Memory B cell (primary cell): ENCODE results near the gene CFAP221.

ENCODE experiments used
- ATAC-seq: fragments of 150-1000 bp; cut with Tn5 transposase; 2 replicates; pipeline ENCODE4 v1.10.0; 2021; ENCODE audit warnings: low read depth, mild to moderate bottlenecking, moderate library complexity
- DNase-seq, 2 donors: peaks; one replicate each; pipeline ENCODE4 v3.0.0; 2022; ENCODE audit warnings: low spot score in 2 of 2
- H3K27ac Mint-ChIP-seq: one replicate; pipeline ENCODE4 v1.8.0; 2022; ENCODE audit warnings: mild to moderate bottlenecking, moderate library complexity, mixed read lengths
- H3K27me3 Mint-ChIP-seq: one replicate; pipeline ENCODE4 v1.8.0; 2022; ENCODE audit warnings: mixed read lengths
- H3K36me3 Mint-ChIP-seq: one replicate; pipeline ENCODE4 v1.8.0; 2022; ENCODE audit warnings: mild to moderate bottlenecking, mixed read lengths
- H3K4me1 Mint-ChIP-seq: one replicate; pipeline ENCODE4 v1.8.0; 2022; ENCODE audit warnings: mixed read lengths
- H3K4me3 Mint-ChIP-seq: one replicate; pipeline ENCODE4 v1.8.0; 2022; ENCODE audit warnings: mild to moderate bottlenecking, moderate library complexity, mixed read lengths
- H3K9me3 Mint-ChIP-seq: one replicate; pipeline ENCODE4 v1.8.0; 2022; ENCODE audit warnings: mixed read lengths

The CFAP221 gene

GRCh38 chr2:119544075-119544938 is at the start of gene CFAP221:
Gene CFAP221 (plus strand): TSS chr2:119544449. CDS start chr2:119546132, 1,683 bp downstream.
- Mint-ChIP-seq H3K9me3 (peaks cover 3% of the 10 kb centered on the region), H3K4me3 (peak within 1 kb of the TSS; percentile 52), H3K27me3 (peaks cover 32% of the 10 kb centered on the region)

GRCh38 chr2:119495948-119496347 is 48.3 kb upstream of the CFAP221 start:
- Mint-ChIP-seq H3K4me3 (no peak overlapping the region), H3K4me1 (no peaks in the 10 kb centered on the region), H3K27ac (no peak overlapping the region), H3K9me3 (peaks cover 18% of the 10 kb centered on the region), H3K27me3 (peaks cover 19% of the 10 kb centered on the region), H3K36me3 (peaks cover 1% of the 10 kb centered on the region)
- ATAC-seq (no peak), DNase-seq (no peak)

More at GRCh38 chr2:119544075-119544938, at the start of gene CFAP221:
- peak; percentile 63 for ATAC-seq
- peaks cover 6% of the 10 kb centered on the region for H3K4me1 Mint-ChIP-seq
- DNase-seq = peak; percentile 4 to 20
- no peak within 1 kb of the TSS for H3K27ac Mint-ChIP-seq
- no peaks in the 10 kb centered on the region for H3K36me3 Mint-ChIP-seq

GRCh38 chr2:119496682-119497081 is 47.6 kb upstream of the CFAP221 start:
- Mint-ChIP-seq H3K27me3 (peaks cover 20% of the 10 kb centered on the region), H3K36me3 (peaks cover 1% of the 10 kb centered on the region), H3K9me3 (peaks cover 23% of the 10 kb centered on the region), H3K27ac (no peak overlapping the region), H3K4me3 (no peak overlapping the region), H3K4me1 (no peaks in the 10 kb centered on the region)
- ATAC-seq = no peak
- DNase-seq = no peak

GRCh38 chr2:119508756-119509155 is 35.5 kb upstream of the CFAP221 start:
- Mint-ChIP-seq H3K36me3 (no peaks in the 10 kb centered on the region), H3K4me3 (no peak overlapping the region), H3K27me3 (peaks cover 8% of the 10 kb centered on the region), H3K4me1 (no peaks in the 10 kb centered on the region), H3K27ac (no peak overlapping the region), H3K9me3 (peaks cover 2% of the 10 kb centered on the region)
- ATAC-seq (no peak), DNase-seq (no peak)

- peaks cover 2% of the 10 kb centered on the region for H3K9me3 Mint-ChIP-seq
- H3K27ac Mint-ChIP-seq = no peak overlapping the region
- H3K4me3 Mint-ChIP-seq = no peak overlapping the region
- H3K4me1 Mint-ChIP-seq = no peaks in the 10 kb centered on the region
- H3K27me3 Mint-ChIP-seq = peaks cover 16% of the 10 kb centered on the region
- no peak for DNase-seq
- no peaks in the 10 kb centered on the region for H3K36me3 Mint-ChIP-seq
- ATAC-seq = no peak
Observed at GRCh38 chr2:119511989-119512388, 32.3 kb upstream of the CFAP221 start.

GRCh38 chr2:119512946-119513345 is 31.3 kb upstream of the CFAP221 start:
- no peak overlapping the region for H3K27ac Mint-ChIP-seq
- DNase-seq (no peak), ATAC-seq (no peak)
- H3K4me3 Mint-ChIP-seq = no peak overlapping the region
- H3K9me3 Mint-ChIP-seq = no peaks in the 10 kb centered on the region
- H3K27me3 Mint-ChIP-seq = peaks cover 18% of the 10 kb centered on the region
- no peaks in the 10 kb centered on the region for H3K4me1 Mint-ChIP-seq
- no peaks in the 10 kb centered on the region for H3K36me3 Mint-ChIP-seq

GRCh38 chr2:119513832-119514231 is 30.4 kb upstream of the CFAP221 start:
- no peaks in the 10 kb centered on the region for H3K36me3 Mint-ChIP-seq
- DNase-seq = no peak
- H3K9me3 Mint-ChIP-seq = no peaks in the 10 kb centered on the region
- H3K27ac Mint-ChIP-seq = no peak overlapping the region
- H3K4me1 Mint-ChIP-seq = no peaks in the 10 kb centered on the region
- H3K27me3 Mint-ChIP-seq = peaks cover 21% of the 10 kb centered on the region
- no peak for ATAC-seq
- no peak overlapping the region for H3K4me3 Mint-ChIP-seq

- DNase-seq = no peak
- Mint-ChIP-seq H3K36me3 (no peaks in the 10 kb centered on the region), H3K9me3 (no peaks in the 10 kb centered on the region), H3K4me3 (no peak overlapping the region), H3K27me3 (peaks cover 18% of the 10 kb centered on the region), H3K4me1 (no peaks in the 10 kb centered on the region), H3K27ac (no peak overlapping the region)
- no peak for ATAC-seq
Observed at GRCh38 chr2:119516121-119516520, 28.1 kb upstream of the CFAP221 start.

GRCh38 chr2:119517433-119517832 is 26.8 kb upstream of the CFAP221 start:
- Mint-ChIP-seq H3K27me3 (peaks cover 17% of the 10 kb centered on the region), H3K4me1 (no peaks in the 10 kb centered on the region), H3K36me3 (no peaks in the 10 kb centered on the region), H3K9me3 (no peaks in the 10 kb centered on the region), H3K4me3 (no peak overlapping the region), H3K27ac (no peak overlapping the region)
- ATAC-seq (no peak), DNase-seq (no peak)

- no peak for DNase-seq
- Mint-ChIP-seq H3K9me3 (no peaks in the 10 kb centered on the region), H3K4me1 (no peaks in the 10 kb centered on the region), H3K36me3 (no peaks in the 10 kb centered on the region), H3K27me3 (peaks cover 20% of the 10 kb centered on the region), H3K27ac (no peak overlapping the region), H3K4me3 (no peak overlapping the region)
- no peak for ATAC-seq
Observed at GRCh38 chr2:119518401-119519056, 25.7 kb upstream of the CFAP221 start.

- Mint-ChIP-seq H3K4me3 (no peak overlapping the region), H3K9me3 (no peaks in the 10 kb centered on the region), H3K27ac (no peak overlapping the region), H3K36me3 (no peaks in the 10 kb centered on the region), H3K27me3 (peaks cover 23% of the 10 kb centered on the region), H3K4me1 (no peaks in the 10 kb centered on the region)
- DNase-seq = no peak
- ATAC-seq = no peak
Observed at GRCh38 chr2:119519057-119519408, 25.2 kb upstream of the CFAP221 start.

- no peak for ATAC-seq
- H3K9me3 Mint-ChIP-seq = no peaks in the 10 kb centered on the region
- no peak overlapping the region for H3K27ac Mint-ChIP-seq
- peaks cover 28% of the 10 kb centered on the region for H3K27me3 Mint-ChIP-seq
- H3K4me1 Mint-ChIP-seq = no peaks in the 10 kb centered on the region
- H3K36me3 Mint-ChIP-seq = no peaks in the 10 kb centered on the region
- no peak overlapping the region for H3K4me3 Mint-ChIP-seq
- DNase-seq = no peak
Observed at GRCh38 chr2:119520696-119521432, 23.4 kb upstream of the CFAP221 start.

- Mint-ChIP-seq H3K27ac (no peak overlapping the region), H3K4me1 (no peaks in the 10 kb centered on the region), H3K9me3 (no peaks in the 10 kb centered on the region), H3K4me3 (no peak overlapping the region), H3K36me3 (no peaks in the 10 kb centered on the region), H3K27me3 (peaks cover 28% of the 10 kb centered on the region)
- DNase-seq (no peak), ATAC-seq (no peak)
Observed at GRCh38 chr2:119521433-119522050, 22.7 kb upstream of the CFAP221 start.

- Mint-ChIP-seq H3K4me3 (no peak overlapping the region), H3K27ac (no peak overlapping the region), H3K4me1 (no peaks in the 10 kb centered on the region), H3K27me3 (peaks cover 32% of the 10 kb centered on the region), H3K9me3 (no peaks in the 10 kb centered on the region), H3K36me3 (no peaks in the 10 kb centered on the region)
- ATAC-seq = no peak
- no peak for DNase-seq
Observed at GRCh38 chr2:119522671-119523070, 21.6 kb upstream of the CFAP221 start.
